H9 (cell line): Measurements from ENCODE around the gene EDIL3. TPM values are rescaled to one million over a fixed set of nuclear protein-coding genes. Genes with fewer than 3 reads are reported as not detected.

Source experiments
- DNase-seq: peaks from one replicate; pipeline ENCODE4 v3.0.0-alpha.2; 2017
- H2AFZ ChIP-seq: one replicate; pipeline ENCODE4 v1.6.1; 2013; ENCODE audit warnings: mild to moderate bottlenecking, low read length, control low read depth, moderate library complexity
- H2AK5ac ChIP-seq: 2 replicates; pipeline ENCODE4 v1.6.1; 2013; ENCODE audit warnings: low read length, control low read depth, mixed read lengths; ENCODE audit not compliant: insufficient read length
- H2BK120ac ChIP-seq: one replicate; pipeline ENCODE4 v1.6.1; 2013; ENCODE audit warnings: low read depth, mild to moderate bottlenecking, low read length, control low read depth, inconsistent platforms; ENCODE audit not compliant: poor library complexity, severe bottlenecking
- H2BK12ac ChIP-seq: 2 replicates; pipeline ENCODE4 v1.6.1; 2013; ENCODE audit warnings: low read length, control low read depth, mixed read lengths, low read depth; ENCODE audit not compliant: insufficient read length
- H2BK15ac ChIP-seq: 2 replicates; pipeline ENCODE4 v1.6.1; 2013; ENCODE audit warnings: low read depth, low read length, control low read depth
- H2BK20ac ChIP-seq: one replicate; pipeline ENCODE4 v1.6.1; 2013; ENCODE audit warnings: low read depth, mild to moderate bottlenecking, low read length, control low read depth, inconsistent platforms; ENCODE audit not compliant: poor library complexity, severe bottlenecking
- H2BK5ac ChIP-seq: 2 replicates; pipeline ENCODE4 v1.6.1; 2013; ENCODE audit warnings: low read length, control low read depth, mixed read lengths; ENCODE audit not compliant: insufficient read length
- H3K14ac ChIP-seq: 2 replicates; pipeline ENCODE4 v1.6.1; 2013; ENCODE audit warnings: low read length, control low read depth; ENCODE audit not compliant: insufficient read depth
- H3K18ac ChIP-seq: 2 replicates; pipeline ENCODE4 v1.6.1; 2013; ENCODE audit warnings: low read depth, mild to moderate bottlenecking, mixed read lengths, low read length, control low read depth; ENCODE audit not compliant: insufficient read length
- H3K23ac ChIP-seq: 2 replicates; pipeline ENCODE4 v1.6.1; 2013; ENCODE audit warnings: low read length, control low read depth, mixed read lengths, low read depth; ENCODE audit not compliant: insufficient read length
- H3K23me2 ChIP-seq: 2 replicates; pipeline ENCODE4 v1.6.1; 2013; ENCODE audit warnings: low read depth, mild to moderate bottlenecking, mixed read lengths, low read length, control low read depth; ENCODE audit not compliant: insufficient read length, poor library complexity, severe bottlenecking
- H3K27ac ChIP-seq: 2 replicates; pipeline ENCODE4 v1.5.1; 2013; ENCODE audit warnings: low read length, control low read depth, mixed read lengths, low read depth; ENCODE audit not compliant: insufficient read length
- H3K27me3 ChIP-seq: 2 replicates; pipeline ENCODE4 v1.6.1; 2013; ENCODE audit warnings: low read length, control low read depth, inconsistent platforms; ENCODE audit not compliant: insufficient read depth
- H3K4ac ChIP-seq: 2 replicates; pipeline ENCODE4 v1.6.1; 2013; ENCODE audit warnings: low read depth, mild to moderate bottlenecking, control low read depth, inconsistent platforms, low read length, moderate library complexity
- H3K4me1 ChIP-seq: 2 replicates; pipeline ENCODE4 v1.6.1; 2013; ENCODE audit warnings: low read length, control low read depth, inconsistent platforms; ENCODE audit not compliant: insufficient read depth
- H3K4me2 ChIP-seq: 2 replicates; pipeline ENCODE4 v1.6.1; 2013; ENCODE audit warnings: low read length, control low read depth, mixed read lengths; ENCODE audit not compliant: insufficient read length, insufficient read depth
- H3K56ac ChIP-seq: 2 replicates; pipeline ENCODE4 v1.6.1; 2013; ENCODE audit warnings: low read depth, mild to moderate bottlenecking, mixed read lengths, low read length, control low read depth; ENCODE audit not compliant: insufficient read length
- H3K79me1 ChIP-seq: 2 replicates; pipeline ENCODE4 v1.6.1; 2013; ENCODE audit warnings: low read depth, mild to moderate bottlenecking, moderate library complexity, low read length, control low read depth, inconsistent platforms; ENCODE audit not compliant: insufficient read depth, poor library complexity, severe bottlenecking
- H3K79me2 ChIP-seq: 2 replicates; pipeline ENCODE4 v1.6.1; 2013; ENCODE audit warnings: low read length, control low read depth, inconsistent platforms; ENCODE audit not compliant: insufficient read depth
- H3K9ac ChIP-seq: 2 replicates; pipeline ENCODE4 v1.6.1; 2013; ENCODE audit warnings: low read length, control low read depth, mixed read lengths; ENCODE audit not compliant: insufficient read length; ENCODE audit errors: extremely low read depth
- H3K9me3 ChIP-seq: one replicate; pipeline ENCODE4 v1.6.1; 2013; ENCODE audit warnings: low read depth, low read length, inconsistent platforms; ENCODE audit not compliant: control insufficient read depth
- H3T11ph ChIP-seq: one replicate; pipeline ENCODE4 v1.6.1; 2013; ENCODE audit warnings: mild to moderate bottlenecking, low read length, control low read depth, inconsistent platforms
- H4K20me1 ChIP-seq: one replicate; pipeline ENCODE4 v1.6.1; 2013; ENCODE audit not compliant: control insufficient read depth, insufficient read length, insufficient read depth
- H4K5ac ChIP-seq: 2 replicates; pipeline ENCODE4 v1.6.1; 2013; ENCODE audit warnings: low read depth, mild to moderate bottlenecking, mixed read lengths, low read length, control low read depth; ENCODE audit not compliant: insufficient read length
- H4K8ac ChIP-seq: replicated peaks from 2 replicates; pipeline ENCODE4 v1.6.1; 2013; ENCODE audit warnings: low read length, control low read depth, mixed read lengths, low read depth; ENCODE audit not compliant: insufficient read length
- H4K91ac ChIP-seq: 2 replicates; pipeline ENCODE4 v1.6.1; 2013; ENCODE audit warnings: low read depth, mild to moderate bottlenecking, moderate library complexity, mixed read lengths, low read length, control low read depth; ENCODE audit not compliant: insufficient read length
- H3K27ac Mint-ChIP-seq, 3 experiments: 2 replicates in 2 of 3; 3 replicates in 1 of 3; pipeline ENCODE4 v1.8.0; 2020 to 2021; ENCODE audit warnings: mixed read lengths in 3 of 3, mild to moderate bottlenecking in 1 of 3, moderate library complexity in 1 of 3
- H3K27me3 Mint-ChIP-seq: 2 replicates; pipeline ENCODE4 v1.8.0; 2021; ENCODE audit warnings: low read depth, mild to moderate bottlenecking, moderate library complexity, mixed read lengths
- H3K36me3 Mint-ChIP-seq, 3 experiments: 2 replicates in 2 of 3; 3 replicates in 1 of 3; pipeline ENCODE4 v1.8.0; 2020 to 2021; ENCODE audit warnings: low read depth in 3 of 3, mixed read lengths in 3 of 3; ENCODE audit not compliant: insufficient read depth in 1 of 3
- H3K4me1 Mint-ChIP-seq, 2 experiments: 2 replicates each; pipeline ENCODE4 v1.8.0; 2020; ENCODE audit warnings: mixed read lengths in 2 of 2
- H3K4me3 Mint-ChIP-seq, 2 experiments: 2 replicates in 1 of 2; 3 replicates in 1 of 2; pipeline ENCODE4 v1.8.0; 2020 to 2021; ENCODE audit warnings: mild to moderate bottlenecking in 2 of 2, mixed read lengths in 2 of 2, moderate library complexity in 1 of 2
- H3K9me3 Mint-ChIP-seq, 2 experiments: 2 replicates in 1 of 2; 3 replicates in 1 of 2; pipeline ENCODE4 v1.8.0; 2020; ENCODE audit warnings: mild to moderate bottlenecking in 2 of 2, mixed read lengths in 2 of 2, moderate library complexity in 1 of 2
- WGBS: extraction: QIAGEN DNeasy Blood & Tissue Kit; methylation state at CpG from one replicate; pipeline ENCODE4 v1.1.7; 2013; ENCODE audit warnings: missing lambda C conversion rate, low lambda C conversion rate, mixed read lengths; ENCODE audit not compliant: insufficient read length; ENCODE audit errors: extremely low coverage; 5-methylcytosine and 5-hydroxymethylcytosine counted together
- total RNA-seq: library from RNA; stranded (reverse); gene quantifications from 2 replicates; pipeline ENCODE4 v1.2.1, GENCODE V29; 2021
- TF ChIP-seq, protein P1 (sequence below): fragments of 200-600 bp; sonication (generic); conservative IDR thresholded peaks from 3 replicates; pipeline ENCODE4 v1.8.0; 2021; ENCODE audit warnings: antibody characterized with exemption, mild to moderate bottlenecking

Gene EDIL3
- total RNA-seq, 1 experiment from 2014 or later = 61.9 TPM

DNA sequence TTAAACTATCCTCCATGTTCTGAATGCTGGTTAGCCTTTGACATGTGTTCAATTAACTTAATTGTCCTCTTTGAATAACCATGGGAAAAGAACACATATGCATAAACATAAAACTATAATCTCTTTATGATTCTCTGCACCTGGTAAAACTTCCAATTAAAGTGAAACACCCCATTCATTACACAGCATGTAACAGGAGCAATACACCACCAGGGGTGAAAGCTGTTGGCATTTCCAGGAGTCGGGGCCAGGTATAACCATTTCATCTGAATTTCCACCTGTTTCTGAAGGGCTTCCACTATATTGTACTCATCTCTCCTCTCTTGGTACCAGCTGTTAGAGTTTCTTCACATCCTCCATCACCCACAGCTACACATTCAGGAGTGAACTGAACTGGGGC is 303.8 kb downstream of the EDIL3 start:
- Histone ChIP-seq H2BK5ac (no peak overlapping the region), H3K18ac (no peak overlapping the region), H3K9ac (no peak overlapping the region), H4K8ac (no peak overlapping the region), H3K27me3 (no peaks in the 10 kb centered on the region), H2BK120ac (no peak overlapping the region), H2BK20ac (no peak overlapping the region), H3K4me1 (no peaks in the 10 kb centered on the region), H2AFZ (no peak overlapping the region), H4K91ac (no peak overlapping the region), H3K9me3 (no peaks in the 10 kb centered on the region), H2AK5ac (no peak overlapping the region), H3K79me2 (no peaks in the 10 kb centered on the region), H3T11ph (no peak overlapping the region), H3K23me2 (no peaks in the 10 kb centered on the region), H3K4me2 (no peak overlapping the region), H3K79me1 (no peaks in the 10 kb centered on the region), H2BK12ac (no peak overlapping the region), H4K20me1 (no peaks in the 10 kb centered on the region), H3K56ac (no peak overlapping the region), H3K23ac (no peak overlapping the region), H3K4ac (no peak overlapping the region), H3K14ac (no peak overlapping the region), H2BK15ac (no peak overlapping the region), H3K27ac (no peak overlapping the region), H4K5ac (no peak overlapping the region)
- Mint-ChIP-seq H3K36me3 (peaks cover 0 to 3% (median 0%) of the 10 kb centered on the region in 3 experiments; a peak in 1 of 7 replicates), H3K9me3 (no peaks in the 10 kb centered on the region), H3K27ac (no peak overlapping the region), H3K4me1 (peaks cover 2 to 6% of the 10 kb centered on the region in 2 experiments), H3K4me3 (no peak overlapping the region), H3K27me3 (no peaks in the 10 kb centered on the region)
- TF ChIP-seq, protein P1, sequence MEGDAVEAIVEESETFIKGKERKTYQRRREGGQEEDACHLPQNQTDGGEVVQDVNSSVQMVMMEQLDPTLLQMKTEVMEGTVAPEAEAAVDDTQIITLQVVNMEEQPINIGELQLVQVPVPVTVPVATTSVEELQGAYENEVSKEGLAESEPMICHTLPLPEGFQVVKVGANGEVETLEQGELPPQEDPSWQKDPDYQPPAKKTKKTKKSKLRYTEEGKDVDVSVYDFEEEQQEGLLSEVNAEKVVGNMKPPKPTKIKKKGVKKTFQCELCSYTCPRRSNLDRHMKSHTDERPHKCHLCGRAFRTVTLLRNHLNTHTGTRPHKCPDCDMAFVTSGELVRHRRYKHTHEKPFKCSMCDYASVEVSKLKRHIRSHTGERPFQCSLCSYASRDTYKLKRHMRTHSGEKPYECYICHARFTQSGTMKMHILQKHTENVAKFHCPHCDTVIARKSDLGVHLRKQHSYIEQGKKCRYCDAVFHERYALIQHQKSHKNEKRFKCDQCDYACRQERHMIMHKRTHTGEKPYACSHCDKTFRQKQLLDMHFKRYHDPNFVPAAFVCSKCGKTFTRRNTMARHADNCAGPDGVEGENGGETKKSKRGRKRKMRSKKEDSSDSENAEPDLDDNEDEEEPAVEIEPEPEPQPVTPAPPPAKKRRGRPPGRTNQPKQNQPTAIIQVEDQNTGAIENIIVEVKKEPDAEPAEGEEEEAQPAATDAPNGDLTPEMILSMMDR = peak; percentile 41
- no peak for DNase-seq
- WGBS = no CpG with 5 or more reads among the region's 1 CpG
